Karpas-422 (cell line): ENCODE data around the gene TRIM14. TPM values are rescaled to one million over a fixed set of nuclear protein-coding genes. Genes with fewer than 3 reads are reported as not detected.

Source experiments
- DNase-seq: peaks from one replicate; pipeline ENCODE4 v3.0.0-alpha.2; 2015
- H2AFZ ChIP-seq: fragments of 200-600 bp; sonication (generic); 2 replicates; pipeline ENCODE4 v1.6.1; 2014; ENCODE audit warnings: antibody characterized with exemption, low read length, mixed read lengths
- H3K27ac ChIP-seq: fragments of 200-600 bp; sonication (generic); 2 replicates; pipeline ENCODE4 v1.5.1; 2014; ENCODE audit warnings: mild to moderate bottlenecking, low read length, moderate library complexity
- H3K27me3 ChIP-seq: fragments of 200-600 bp; sonication (generic); 2 replicates; pipeline ENCODE4 v1.6.1; 2014; ENCODE audit warnings: low read length, mixed read lengths
- H3K36me3 ChIP-seq: fragments of 200-600 bp; sonication (generic); 2 replicates; pipeline ENCODE4 v1.6.1; 2014; ENCODE audit warnings: low read length, mixed read lengths; ENCODE audit not compliant: insufficient read depth
- H3K4me1 ChIP-seq: fragments of 200-600 bp; sonication (generic); 2 replicates; pipeline ENCODE4 v1.6.1; 2014; ENCODE audit warnings: mild to moderate bottlenecking, low read length, mixed read lengths
- H3K4me2 ChIP-seq: fragments of 200-600 bp; sonication (generic); 2 replicates; pipeline ENCODE4 v1.6.1; 2014; ENCODE audit warnings: low read length, low read depth, mild to moderate bottlenecking; ENCODE audit not compliant: poor library complexity, severe bottlenecking
- H3K4me3 ChIP-seq: fragments of 200-600 bp; sonication (generic); 2 replicates; pipeline ENCODE4 v1.5.1; 2014; ENCODE audit warnings: mild to moderate bottlenecking, antibody characterized with exemption, low read length, mixed read lengths
- H3K79me2 ChIP-seq: fragments of 200-600 bp; sonication (generic); 2 replicates; pipeline ENCODE4 v1.6.1; 2014; ENCODE audit warnings: mild to moderate bottlenecking, low read length, mixed read lengths
- H3K9ac ChIP-seq: fragments of 200-600 bp; sonication (generic); 2 replicates; pipeline ENCODE4 v1.6.0; 2014; ENCODE audit warnings: low read length
- H3K9me2 ChIP-seq: fragments of 200-600 bp; sonication (generic), shearing (Covaris generic); replicated peaks from 2 replicates; pipeline ENCODE4 v1.6.0; 2014; ENCODE audit warnings: mild to moderate bottlenecking, low read length, moderate library complexity; ENCODE audit not compliant: insufficient read depth
- H3K9me3 ChIP-seq: fragments of 300-700, 200-600 bp; sonication (generic); 2 replicates; pipeline ENCODE4 v1.6.1; 2014; ENCODE audit warnings: low read length, mixed read lengths
- H4K20me1 ChIP-seq: fragments of 200-600 bp; sonication (generic); 2 replicates; pipeline ENCODE4 v1.6.1; 2014; ENCODE audit warnings: mild to moderate bottlenecking, antibody characterized with exemption, low read length, low read depth; ENCODE audit not compliant: insufficient read depth
- total RNA-seq: library from RNA; depleted of rRNA; stranded (reverse); fragments of >200 nt; shearing (Covaris generic); gene quantifications from 2 replicates; pipeline ENCODE4 v1.2.3, GENCODE V29; 2014; ENCODE audit warnings: low replicate concordance

TRIM14 gene
- total RNA-seq, 1 experiment from 2014 or later: 17.5 TPM

- peaks cover 20% of the 10 kb centered on the region for H3K79me2 ChIP-seq
- H3K9ac ChIP-seq: no peak overlapping the region
- H3K4me2 ChIP-seq: peak overlapping the region; percentile 64
- peak overlapping the region; percentile 92 for H3K27ac ChIP-seq
- no peaks in the 10 kb centered on the region for H3K27me3 ChIP-seq
- DNase-seq: no peak
- no peaks in the 10 kb centered on the region for H4K20me1 ChIP-seq
- H3K4me3 ChIP-seq: no peak overlapping the region
- H3K9me3 ChIP-seq: no peaks in the 10 kb centered on the region
- no peaks in the 10 kb centered on the region for H3K9me2 ChIP-seq
- H3K36me3 ChIP-seq: peaks cover 23% of the 10 kb centered on the region
- H3K4me1 ChIP-seq: peaks cover 54% of the 10 kb centered on the region
- H2AFZ ChIP-seq: no peak overlapping the region
Observed at GRCh38 chr9:98109052-98109451, 10.0 kb downstream of the TRIM14 start.

- H3K4me2 ChIP-seq: peak overlapping the region; percentile 64
- no peak overlapping the region for H2AFZ ChIP-seq
- peak overlapping the region; percentile 92 for H3K27ac ChIP-seq
- peak; percentile 73 for DNase-seq
- H3K9me2 ChIP-seq: no peaks in the 10 kb centered on the region
- peaks cover 20% of the 10 kb centered on the region for H3K79me2 ChIP-seq
- H3K4me1 ChIP-seq: peaks cover 58% of the 10 kb centered on the region
- no peaks in the 10 kb centered on the region for H3K27me3 ChIP-seq
- H3K36me3 ChIP-seq: peaks cover 23% of the 10 kb centered on the region
- peak overlapping the region; percentile 57 for H3K9ac ChIP-seq
- no peaks in the 10 kb centered on the region for H4K20me1 ChIP-seq
- no peaks in the 10 kb centered on the region for H3K9me3 ChIP-seq
- H3K4me3 ChIP-seq: peak overlapping the region; percentile 20
Observed at GRCh38 chr9:98108531-98109031, 10.4 kb downstream of the TRIM14 start.

GRCh38 chr9:98107926-98108325, 11.1 kb downstream of the TRIM14 start:
- H3K4me2 ChIP-seq: peak overlapping the region; percentile 64
- H3K27ac ChIP-seq: peak overlapping the region; percentile 92
- H3K9me3 ChIP-seq: no peaks in the 10 kb centered on the region
- H3K4me3 ChIP-seq: peak overlapping the region; percentile 20
- peaks cover 20% of the 10 kb centered on the region for H3K79me2 ChIP-seq
- H3K9ac ChIP-seq: peak overlapping the region; percentile 57
- H3K4me1 ChIP-seq: peaks cover 65% of the 10 kb centered on the region
- no peaks in the 10 kb centered on the region for H4K20me1 ChIP-seq
- H3K27me3 ChIP-seq: no peaks in the 10 kb centered on the region
- H3K36me3 ChIP-seq: peaks cover 23% of the 10 kb centered on the region
- H3K9me2 ChIP-seq: no peaks in the 10 kb centered on the region
- no peak overlapping the region for H2AFZ ChIP-seq
- DNase-seq: peak; percentile 65

- Histone ChIP-seq H3K4me1 (peaks cover 87% of the 10 kb centered on the region), H3K27ac (peak overlapping the region; percentile 92), H3K9me3 (no peaks in the 10 kb centered on the region), H4K20me1 (no peaks in the 10 kb centered on the region), H3K4me2 (peak overlapping the region; percentile 40), H3K79me2 (peaks cover 21% of the 10 kb centered on the region), H3K27me3 (no peaks in the 10 kb centered on the region), H3K36me3 (peaks cover 23% of the 10 kb centered on the region), H3K9me2 (no peaks in the 10 kb centered on the region), H3K4me3 (peak overlapping the region; percentile 3; the same call in 1 of the 2 replicates), H3K9ac (peak overlapping the region; percentile 60), H2AFZ (no peak overlapping the region)
- DNase-seq: no peak
Observed at GRCh38 chr9:98105006-98105405, 14.0 kb downstream of the TRIM14 start.

- peak overlapping the region; percentile 40 for H3K4me2 ChIP-seq
- H2AFZ ChIP-seq: 0 out of 2 replicates have a peak overlapping the region, but pooled peaks have one; percentile 9
- H3K9ac ChIP-seq: peak overlapping the region; percentile 60
- no peaks in the 10 kb centered on the region for H3K27me3 ChIP-seq
- no peaks in the 10 kb centered on the region for H3K9me3 ChIP-seq
- peak; percentile 89 for DNase-seq
- peaks cover 28% of the 10 kb centered on the region for H3K36me3 ChIP-seq
- peak overlapping the region; percentile 3; the same call in 1 of the 2 replicates for H3K4me3 ChIP-seq
- peaks cover 21% of the 10 kb centered on the region for H3K79me2 ChIP-seq
- peak overlapping the region; percentile 92 for H3K27ac ChIP-seq
- H3K4me1 ChIP-seq: peaks cover 93% of the 10 kb centered on the region
- no peaks in the 10 kb centered on the region for H4K20me1 ChIP-seq
- H3K9me2 ChIP-seq: no peaks in the 10 kb centered on the region
Observed at GRCh38 chr9:98104445-98104881, 14.6 kb downstream of the TRIM14 start.

GRCh38 chr9:98101868-98102273, 17.2 kb downstream of the TRIM14 start:
- Histone ChIP-seq H3K4me1 (peaks cover 72% of the 10 kb centered on the region), H3K27me3 (no peaks in the 10 kb centered on the region), H3K36me3 (peaks cover 30% of the 10 kb centered on the region), H3K4me2 (peak overlapping the region; percentile 92), H4K20me1 (no peaks in the 10 kb centered on the region), H3K4me3 (peak overlapping the region; percentile 58), H2AFZ (no peak overlapping the region), H3K9me3 (no peaks in the 10 kb centered on the region), H3K9ac (peak overlapping the region; percentile 59), H3K27ac (peak overlapping the region; percentile 92), H3K79me2 (peaks cover 18% of the 10 kb centered on the region), H3K9me2 (no peaks in the 10 kb centered on the region)
- peak; percentile 88 for DNase-seq

GRCh38 chr9:98101416-98101815, 17.6 kb downstream of the TRIM14 start:
- H3K4me2 ChIP-seq: peak overlapping the region; percentile 92
- no peak overlapping the region for H2AFZ ChIP-seq
- H3K79me2 ChIP-seq: peaks cover 14% of the 10 kb centered on the region
- no peaks in the 10 kb centered on the region for H3K27me3 ChIP-seq
- peaks cover 26% of the 10 kb centered on the region for H3K36me3 ChIP-seq
- H3K4me3 ChIP-seq: peak overlapping the region; percentile 58
- no peaks in the 10 kb centered on the region for H3K9me2 ChIP-seq
- no peaks in the 10 kb centered on the region for H3K9me3 ChIP-seq
- peak overlapping the region; percentile 92 for H3K27ac ChIP-seq
- H4K20me1 ChIP-seq: no peaks in the 10 kb centered on the region
- peaks cover 71% of the 10 kb centered on the region for H3K4me1 ChIP-seq
- peak overlapping the region; percentile 59 for H3K9ac ChIP-seq
- DNase-seq: no peak

- no peak overlapping the region for H3K9ac ChIP-seq
- no peak for DNase-seq
- H3K27me3 ChIP-seq: no peaks in the 10 kb centered on the region
- H3K4me1 ChIP-seq: peaks cover 64% of the 10 kb centered on the region
- H3K4me2 ChIP-seq: peak overlapping the region; percentile 5
- no peaks in the 10 kb centered on the region for H3K9me2 ChIP-seq
- peaks cover 17% of the 10 kb centered on the region; the same call in 1 of the 2 replicates for H3K36me3 ChIP-seq
- H3K27ac ChIP-seq: peak overlapping the region; percentile 92
- H3K79me2 ChIP-seq: peaks cover 5% of the 10 kb centered on the region
- no peaks in the 10 kb centered on the region for H3K9me3 ChIP-seq
- no peak overlapping the region for H2AFZ ChIP-seq
- H4K20me1 ChIP-seq: no peaks in the 10 kb centered on the region
- no peak overlapping the region for H3K4me3 ChIP-seq
Observed at GRCh38 chr9:98100456-98100855, 18.6 kb downstream of the TRIM14 start.
